IMR-90 (cell line): Measurements from ENCODE around the gene SLC4A8. TPM values are rescaled to one million over a fixed set of nuclear protein-coding genes. Genes with fewer than 3 reads are reported as not detected.

Source experiments
- ATAC-seq: fragments of 200-7000 bp; cut with Tn5 transposase; 2 replicates; pipeline ENCODE4 v1.9.1; 2020; ENCODE audit warnings: low read depth, mild to moderate bottlenecking, moderate library complexity
- BruUV-seq: library from RNA; stranded (reverse); fragments of 400-500 nt; replicated peaks from 2 replicates; lab custom pipeline; 2021; lab: Mats Ljungman, UMichigan
- CTCF ChIA-PET: fragments of 300-600 bp; formaldehyde crosslinking; extraction: SDS; loops from one replicate; lab custom pipeline; 2021; ENCODE audit warnings: antibody characterized with exemption; lab: Yijun Ruan, JAX
- POLR2A ChIA-PET: fragments of 300-600 bp; sonication (Branson Sonifier 250); formaldehyde crosslinking; loops from one replicate; lab custom pipeline; 2022; ENCODE audit warnings: antibody characterized with exemption; ENCODE audit not compliant: unreplicated experiment; lab: Charles Lee
- DNase-seq: peaks from one replicate; pipeline ENCODE4 v3.0.0; 2013
- H2AFZ ChIP-seq: replicated peaks from 2 replicates; pipeline ENCODE3; 2013; ENCODE audit warnings: low read length, mild to moderate bottlenecking; ENCODE audit not compliant: poor library complexity
- H2AK5ac ChIP-seq: 2 replicates; pipeline ENCODE4 v1.6.1; 2013; ENCODE audit warnings: low read depth, low read length, inconsistent platforms
- H2AK9ac ChIP-seq: replicated peaks from 2 replicates; pipeline ENCODE3; 2013; ENCODE audit warnings: mild to moderate bottlenecking, low read depth, low read length, moderate library complexity; ENCODE audit not compliant: poor library complexity
- H2BK120ac ChIP-seq: 2 replicates; pipeline ENCODE4 v1.6.1; 2013; ENCODE audit warnings: low read depth, low read length, inconsistent platforms
- H2BK15ac ChIP-seq: 3 replicates; pipeline ENCODE4 v1.6.1; 2013; ENCODE audit warnings: low read depth, low read length, inconsistent platforms
- H2BK20ac ChIP-seq: 2 replicates; pipeline ENCODE4 v1.6.1; 2013; ENCODE audit warnings: low read depth, mild to moderate bottlenecking, inconsistent platforms, low read length, moderate library complexity
- H2BK5ac ChIP-seq: 2 replicates; pipeline ENCODE4 v1.6.1; 2013; ENCODE audit warnings: mild to moderate bottlenecking, low read depth, low read length, inconsistent platforms; ENCODE audit not compliant: poor library complexity, severe bottlenecking
- H3K14ac ChIP-seq: replicated peaks from 2 replicates; pipeline ENCODE4 v1.6.1; 2013; ENCODE audit warnings: low read depth, low read length, inconsistent platforms
- H3K18ac ChIP-seq: 2 replicates; pipeline ENCODE4 v1.6.1; 2013; ENCODE audit warnings: low read depth, low read length, control low read depth
- H3K23ac ChIP-seq: 2 replicates; pipeline ENCODE4 v1.6.1; 2013; ENCODE audit warnings: low read depth, low read length, inconsistent platforms
- H3K27ac ChIP-seq: 2 replicates; pipeline ENCODE4 v1.5.1; 2013; ENCODE audit warnings: mild to moderate bottlenecking, control low read depth, low read length; ENCODE audit not compliant: insufficient read depth
- H3K27me3 ChIP-seq: 2 replicates; pipeline ENCODE4 v1.6.1; 2013; ENCODE audit warnings: low read length; ENCODE audit not compliant: control insufficient read depth, insufficient read depth
- H3K36me3 ChIP-seq: 2 replicates; pipeline ENCODE4 v1.6.1; 2013; ENCODE audit warnings: low read length, mixed read lengths; ENCODE audit not compliant: control insufficient read depth, insufficient read depth
- H3K4ac ChIP-seq: 2 replicates; pipeline ENCODE4 v1.6.1; 2013; ENCODE audit warnings: low read depth, low read length, inconsistent platforms
- H3K4me1 ChIP-seq: 2 replicates; pipeline ENCODE4 v1.6.1; 2013; ENCODE audit warnings: low read length, mixed read lengths; ENCODE audit not compliant: control insufficient read depth, insufficient read depth
- H3K4me2 ChIP-seq: 2 replicates; pipeline ENCODE4 v1.6.1; 2013; ENCODE audit warnings: low read depth, mild to moderate bottlenecking, control low read depth, low read length, moderate library complexity
- H3K4me3 ChIP-seq: 2 replicates; pipeline ENCODE4 v1.5.1; 2013; ENCODE audit warnings: low read depth, mild to moderate bottlenecking, control low read depth, low read length, moderate library complexity; ENCODE audit not compliant: insufficient read depth
- H3K56ac ChIP-seq: 2 replicates; pipeline ENCODE4 v1.6.1; 2013; ENCODE audit warnings: low read length, inconsistent platforms; ENCODE audit not compliant: insufficient read depth; ENCODE audit errors: extremely low read depth
- H3K79me1 ChIP-seq, 2 experiments: 2 replicates each; pipeline ENCODE4 v1.6.1; 2013; ENCODE audit warnings: low read length in 2 of 2, inconsistent platforms in 1 of 2, low read depth in 1 of 2
- H3K9ac ChIP-seq: 2 replicates; pipeline ENCODE4 v1.6.1; 2013; ENCODE audit warnings: low read depth, low read length, control low read depth
- H3K9me1 ChIP-seq: 2 replicates; pipeline ENCODE4 v1.6.1; 2013; ENCODE audit warnings: low read length, inconsistent platforms; ENCODE audit not compliant: insufficient read depth
- H3K9me3 ChIP-seq: 2 replicates; pipeline ENCODE4 v1.6.1; 2013; ENCODE audit warnings: low read length; ENCODE audit not compliant: control insufficient read depth, insufficient read depth
- H4K20me1 ChIP-seq: 2 replicates; pipeline ENCODE4 v1.6.1; 2013; ENCODE audit warnings: low read length, inconsistent platforms; ENCODE audit not compliant: insufficient read depth
- H4K5ac ChIP-seq: 2 replicates; pipeline ENCODE4 v1.6.1; 2013; ENCODE audit warnings: mild to moderate bottlenecking, low read depth, low read length, control low read depth
- H4K8ac ChIP-seq, 2 experiments: 2 replicates each; pipeline ENCODE4 v1.6.1; 2013; ENCODE audit warnings: low read depth in 2 of 2, low read length in 2 of 2, control low read depth in 1 of 2, inconsistent platforms in 1 of 2
- H4K91ac ChIP-seq: 2 replicates; pipeline ENCODE4 v1.6.1; 2013; ENCODE audit warnings: low read depth, low read length, inconsistent platforms; ENCODE audit not compliant: insufficient read depth
- BHLHE40 ChIP-seq: fragments of 150-350 bp; IDR thresholded peaks from 2 replicates; pipeline ENCODE4 v1.6.1; 2016; ENCODE audit warnings: mild to moderate bottlenecking, low read depth, low read length
- CEBPB ChIP-seq: IDR thresholded peaks from 2 replicates; pipeline ENCODE4 v1.6.1; 2012; ENCODE audit warnings: low read depth, low read length, improper control_type of control experiment
- CHD1 ChIP-seq: IDR thresholded peaks from 2 replicates; pipeline ENCODE4 v1.6.1; 2012; ENCODE audit warnings: low read depth, low read length, improper control_type of control experiment
- CTCF ChIP-seq: conservative IDR thresholded peaks from 2 replicates; pipeline ENCODE4 v1.5.1; 2012; ENCODE audit warnings: mild to moderate bottlenecking, low read depth, low read length, improper control_type of control experiment
- ELK1 ChIP-seq: fragments of 150-350 bp; IDR thresholded peaks from 2 replicates; pipeline ENCODE4 v1.6.1; 2016; ENCODE audit warnings: low read depth, mild to moderate bottlenecking, low read length, moderate library complexity, borderline replicate concordance
- FOS ChIP-seq: fragments of 150-350 bp; IDR thresholded peaks from 2 replicates; pipeline ENCODE4 v1.6.1; 2016; ENCODE audit warnings: low read depth, low read length
- MAFK ChIP-seq: IDR thresholded peaks from 2 replicates; pipeline ENCODE4 v1.6.1; 2012; ENCODE audit warnings: low read depth, low read length, improper control_type of control experiment
- MAZ ChIP-seq: IDR thresholded peaks from 2 replicates; pipeline ENCODE4 v1.6.1; 2012; ENCODE audit warnings: low read depth, mild to moderate bottlenecking, low read length, improper control_type of control experiment, moderate library complexity, borderline replicate concordance
- MXI1 ChIP-seq: IDR thresholded peaks from 2 replicates; pipeline ENCODE4 v1.6.1; 2012; ENCODE audit warnings: low read depth, mild to moderate bottlenecking, low read length, moderate library complexity, borderline replicate concordance
- NFE2L2 ChIP-seq: fragments of 150-350 bp; IDR thresholded peaks from 2 replicates; pipeline ENCODE4 v1.6.1; 2016; ENCODE audit warnings: low read depth, mild to moderate bottlenecking, low read length
- POLR2A ChIP-seq: IDR thresholded peaks from 2 replicates; pipeline ENCODE4 v1.6.1; 2012; ENCODE audit warnings: mild to moderate bottlenecking, low read depth, low read length
- RAD21 ChIP-seq: IDR thresholded peaks from 2 replicates; pipeline ENCODE4 v1.6.1; 2012; ENCODE audit warnings: low read length, improper control_type of control experiment
- RCOR1 ChIP-seq: IDR thresholded peaks from 2 replicates; pipeline ENCODE4 v1.6.1; 2012; ENCODE audit warnings: mild to moderate bottlenecking, low read length, improper control_type of control experiment; ENCODE audit not compliant: insufficient replicate concordance
- SMC3 ChIP-seq: fragments of 150-350 bp; IDR thresholded peaks from 2 replicates; pipeline ENCODE4 v1.6.1; 2016; ENCODE audit warnings: low read depth, mild to moderate bottlenecking, antibody characterized with exemption, low read length, moderate library complexity
- USF2 ChIP-seq: fragments of 150-350 bp; IDR thresholded peaks from 2 replicates; pipeline ENCODE4 v1.6.1; 2017; ENCODE audit warnings: mild to moderate bottlenecking, antibody characterized with exemption, low read length, low read depth
- WGBS, 2 experiments: methylation state at CpG; one replicate each; pipeline versions ENCODE4 v1.1.5 to v1.1.7; 2013; ENCODE audit warnings: missing lambda C conversion rate in 2 of 2; ENCODE audit not compliant: insufficient read length in 1 of 2; ENCODE audit errors: extremely low coverage in 2 of 2; 5-methylcytosine and 5-hydroxymethylcytosine counted together
- dilution Hi-C: fragments of 300-500 bp; cut with HindIII; formaldehyde crosslinking; loops from one replicate; pipeline ENCODE4 v1.14.3; 2018; ENCODE audit warnings: low sequenced_read_pairs; ENCODE audit not compliant: unreplicated experiment
- in situ Hi-C: fragments of 300-500 bp; cut with MboI; formaldehyde crosslinking; loops from 3 replicates; pipeline ENCODE4 v1.14.3; 2019; ENCODE audit warnings: low sequenced_read_pairs, inconsistent platforms, mixed read lengths
- intact Hi-C: fragments of 100-400 bp; cut with micrococcal nuclease; formaldehyde crosslinking; loops from 2 replicates; pipeline ENCODE4 v1.10.0; 2022
- polyA plus RNA-seq, 3 experiments: library from polyadenylated mRNA; depleted of rRNA; stranded (reverse); fragments of >200 nt; gene quantifications; 2 replicates each; pipeline ENCODE4 v1.2.3, GENCODE V29; 2012; ENCODE audit warnings: low replicate concordance in 1 of 3
- total RNA-seq: library from RNA; depleted of rRNA; stranded (reverse); fragments of >200 nt; gene quantifications from 2 replicates; pipeline ENCODE4 v1.2.3, GENCODE V29; 2012

SLC4A8 gene
- total and polyA plus RNA-seq, 2 of the 4 experiments (the other 2 are of a cell fraction) = 3.1 to 5.2 TPM

- CTCF ChIA-PET = interaction anchor here (1.6 kb wide), 1 partner anchor 10 kb away, joined by 4 read pairs; no protein-coding TSS in a partner anchor
- POLR2A ChIA-PET = no interaction called here
- BruUV-seq = no TSS peak
- Histone ChIP-seq H2BK120ac (no peak overlapping the region), H2AFZ (no peak overlapping the region), H4K5ac (no peak overlapping the region), H3K27me3 (no peaks in the 10 kb centered on the region), H2BK15ac (no peak overlapping the region), H3K14ac (no peak overlapping the region), H3K4me1 (no peaks in the 10 kb centered on the region), H2BK5ac (no peak overlapping the region), H3K4me3 (no peak overlapping the region), H3K79me1 (no peaks in the 10 kb centered on the region), H4K20me1 (no peaks in the 10 kb centered on the region), H3K9me1 (peaks cover 4% of the 10 kb centered on the region; the same call in 1 of the 2 replicates), H2BK20ac (no peak overlapping the region), H3K9me3 (no peaks in the 10 kb centered on the region), H2AK9ac (no peak overlapping the region), H3K18ac (no peak overlapping the region), H4K91ac (no peak overlapping the region), H2AK5ac (no peak overlapping the region), H4K8ac (no peak overlapping the region), H3K27ac (no peak overlapping the region), H3K23ac (no peak overlapping the region), H3K9ac (no peak overlapping the region), H3K56ac (no peak overlapping the region), H3K4me2 (no peak overlapping the region), H3K4ac (no peak overlapping the region), H3K36me3 (no peaks in the 10 kb centered on the region)
- dilution Hi-C loops = no loop called here
- intact Hi-C loops = no loop called here
- in situ Hi-C loops = no loop called here
- ATAC-seq = no peak
- WGBS, 2 experiments = 63% methylated on average over 5 of the region's 7 CpGs; no CpG with 5 or more reads in 1 of the 2 experiments
- DNase-seq = no peak
- no peak for TF ChIP-seq FOS
- TF ChIP-seq RAD21 = no peak
- TF ChIP-seq CTCF = no peak
- no peak for TF ChIP-seq MXI1
- TF ChIP-seq ELK1 = no peak
- no peak for TF ChIP-seq CEBPB
- no peak for TF ChIP-seq NFE2L2
- no peak for TF ChIP-seq POLR2A
- no peak for TF ChIP-seq SMC3
- TF ChIP-seq MAZ = no peak
- TF ChIP-seq CHD1 = no peak
- no peak for TF ChIP-seq BHLHE40
- no peak for TF ChIP-seq USF2
- no peak for TF ChIP-seq MAFK
- TF ChIP-seq RCOR1 = no peak
Measured at GRCh38 chr12:51471111-51471864, 46.7 kb downstream of the SLC4A8 start.
